ENCODE results near the gene ATP8A2.
A peak's percentile ranks its signal among the peaks of the same experiment; 100 is the strongest.

ATP8A2 gene

DNA sequence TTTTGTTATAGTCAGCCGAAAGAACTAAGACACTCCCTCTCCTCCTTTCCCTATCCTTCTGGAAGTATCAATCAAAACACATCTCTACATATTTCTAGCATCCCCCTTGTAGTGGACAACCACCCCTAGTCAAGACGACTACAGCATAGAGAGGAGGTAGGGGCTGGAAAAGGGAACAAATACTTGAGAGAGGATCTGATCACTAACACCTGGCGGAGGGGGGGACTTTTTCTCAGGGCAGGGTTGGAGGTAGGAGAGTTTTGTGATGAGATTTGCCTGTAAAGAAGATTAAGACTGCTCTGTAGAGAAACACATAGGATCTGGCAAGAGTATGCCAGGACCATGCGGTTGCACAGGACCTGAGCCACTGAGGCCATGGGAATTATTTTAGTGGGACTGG is 471.9 kb downstream of the ATP8A2 start:
- Mint-ChIP-seq H3K27me3 (peaks cover 21% of the 10 kb centered on the region), H3K4me3 (no peak overlapping the region), H3K27ac (no peak overlapping the region), H3K36me3 (no peaks in the 10 kb centered on the region), H3K9me3 (peaks cover 2% of the 10 kb centered on the region), H3K4me1 (peaks cover 35% of the 10 kb centered on the region)
- DNase-seq: no peak
- CTCF ChIA-PET: no interaction called here

GRCh38 chr13:25844559-25845434 is 473.0 kb downstream of the ATP8A2 start:
- CTCF ChIA-PET: no interaction called here
- DNase-seq: no peak
- no peak overlapping the region for H3K27ac Mint-ChIP-seq
- peaks cover 46% of the 10 kb centered on the region for H3K4me1 Mint-ChIP-seq
- H3K4me3 Mint-ChIP-seq: no peak overlapping the region
- H3K27me3 Mint-ChIP-seq: peaks cover 15% of the 10 kb centered on the region
- H3K36me3 Mint-ChIP-seq: no peaks in the 10 kb centered on the region
- peaks cover 2% of the 10 kb centered on the region for H3K9me3 Mint-ChIP-seq

GRCh38 chr13:25846222-25846984 is 474.6 kb downstream of the ATP8A2 start:
- DNase-seq: no peak
- Mint-ChIP-seq H3K9me3 (peaks cover 2% of the 10 kb centered on the region), H3K4me3 (peak overlapping the region; percentile 49), H3K27me3 (peaks cover 14% of the 10 kb centered on the region), H3K27ac (peak overlapping the region; percentile 94), H3K36me3 (no peaks in the 10 kb centered on the region), H3K4me1 (peaks cover 49% of the 10 kb centered on the region)
- CTCF ChIA-PET: interaction anchor here (1.1 to 1.3 kb wide), 2 partner anchors 20 to 216 kb away, joined by 3 read pairs; no protein-coding TSS in a partner anchor

DNA sequence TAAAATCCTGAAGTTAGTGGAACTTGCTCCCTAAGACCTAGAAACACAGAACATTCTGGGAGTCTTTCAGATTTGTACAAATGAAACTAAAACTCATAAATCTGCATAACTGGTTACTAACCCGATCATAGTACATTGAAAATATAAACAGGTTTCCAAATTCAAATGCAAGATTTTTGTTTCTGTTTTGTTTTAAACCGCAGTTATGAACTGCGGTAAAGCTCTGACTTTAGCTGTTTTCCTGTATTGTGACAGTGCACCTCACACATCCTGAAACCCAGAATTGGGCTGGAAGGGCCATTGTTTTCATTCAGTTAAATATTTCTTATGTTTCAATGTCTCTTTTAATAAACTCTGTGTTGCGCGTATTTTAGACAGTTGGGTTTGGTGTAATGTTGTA is 475.4 kb downstream of the ATP8A2 start:
- CTCF ChIA-PET: interaction anchor here (1.3 kb wide), 2 partner anchors 20 to 22 kb away, joined by 3 read pairs; no protein-coding TSS in a partner anchor
- H3K36me3 Mint-ChIP-seq: no peaks in the 10 kb centered on the region
- H3K9me3 Mint-ChIP-seq: peaks cover 2% of the 10 kb centered on the region
- peak overlapping the region; percentile 94 for H3K27ac Mint-ChIP-seq
- peaks cover 13% of the 10 kb centered on the region for H3K27me3 Mint-ChIP-seq
- H3K4me3 Mint-ChIP-seq: peak overlapping the region; percentile 49
- H3K4me1 Mint-ChIP-seq: peaks cover 49% of the 10 kb centered on the region
- DNase-seq: peak; percentile 38

DNA sequence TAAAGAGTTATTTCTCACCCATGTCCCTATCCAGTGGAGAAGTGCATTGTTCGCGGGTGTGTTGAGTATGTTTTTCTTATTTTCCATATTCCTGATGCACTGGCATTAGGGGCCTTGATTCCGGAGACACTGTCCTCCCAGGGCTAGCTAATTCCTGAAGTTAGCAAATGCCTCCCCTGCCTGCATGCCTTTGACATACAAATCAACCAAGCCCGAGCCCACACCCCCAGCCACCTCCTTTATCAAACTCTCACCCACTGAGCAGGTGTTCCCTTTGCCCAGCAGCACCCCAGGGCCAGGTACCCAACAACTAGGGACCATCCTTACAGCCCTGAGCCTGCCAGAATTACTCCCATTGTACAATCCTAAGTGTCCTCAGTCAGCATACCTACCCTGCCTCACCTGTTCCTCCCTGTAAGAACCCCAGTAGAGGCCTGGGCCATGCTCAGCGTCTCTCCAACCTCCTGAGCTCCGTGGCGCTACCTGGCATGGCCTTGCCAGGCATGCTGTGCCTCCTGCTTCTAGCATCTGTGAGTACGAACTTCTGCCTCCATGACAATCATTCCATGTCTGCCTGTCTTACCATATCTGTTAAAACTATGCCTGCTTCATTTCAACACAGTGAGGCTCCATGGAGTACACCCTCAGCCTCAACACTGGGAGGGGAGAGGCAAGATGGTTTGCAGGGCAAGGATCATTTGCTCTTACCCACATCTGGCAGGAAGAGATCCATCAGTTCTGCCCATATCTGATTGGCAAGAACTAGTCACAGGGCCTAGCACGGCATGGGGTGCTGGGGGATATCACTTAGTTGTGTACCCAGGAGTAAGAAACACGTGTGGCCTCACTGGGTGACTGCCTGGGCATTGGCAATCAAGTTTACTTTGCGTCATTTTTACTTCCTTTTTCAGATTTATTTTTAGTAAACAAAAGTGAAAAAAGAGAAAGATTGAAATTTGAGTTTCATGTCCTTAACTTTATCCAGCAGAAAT is 476.2 kb downstream of the ATP8A2 start:
- Mint-ChIP-seq H3K4me3 (no peak overlapping the region), H3K9me3 (peaks cover 2% of the 10 kb centered on the region), H3K27me3 (peaks cover 5% of the 10 kb centered on the region), H3K4me1 (peaks cover 49% of the 10 kb centered on the region), H3K27ac (peak overlapping the region; percentile 94), H3K36me3 (no peaks in the 10 kb centered on the region)
- no peak for DNase-seq
- CTCF ChIA-PET: interaction anchor here (1.3 kb wide), 1 partner anchor 21 kb away, joined by 3 read pairs; no protein-coding TSS in a partner anchor

- CTCF ChIA-PET: no interaction called here
- H3K4me1 Mint-ChIP-seq: peaks cover 46% of the 10 kb centered on the region
- H3K9me3 Mint-ChIP-seq: no peaks in the 10 kb centered on the region
- no peak overlapping the region for H3K27ac Mint-ChIP-seq
- no peaks in the 10 kb centered on the region for H3K27me3 Mint-ChIP-seq
- H3K36me3 Mint-ChIP-seq: no peaks in the 10 kb centered on the region
- H3K4me3 Mint-ChIP-seq: no peak overlapping the region
- no peak for DNase-seq
Measured at GRCh38 chr13:25848812-25849745, 477.3 kb downstream of the ATP8A2 start.

DNA sequence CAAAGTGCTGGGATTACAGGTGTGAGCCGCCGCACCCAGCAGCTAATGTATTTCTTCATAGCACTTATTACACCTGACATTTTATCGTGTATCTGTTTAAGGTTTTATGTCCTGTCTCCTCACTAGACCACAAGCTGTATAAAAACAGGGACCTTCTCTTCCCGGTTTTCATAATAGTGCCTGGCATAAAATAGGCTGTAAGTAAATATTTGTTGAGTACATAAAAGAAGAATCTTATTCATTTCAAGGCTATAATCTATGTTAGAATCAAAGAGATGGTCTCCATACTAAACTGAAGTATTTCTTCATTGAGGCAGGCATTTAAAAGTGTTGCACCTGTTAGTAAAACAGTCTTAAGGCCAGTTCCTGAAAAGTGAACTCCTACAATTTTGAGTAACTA is 486.1 kb downstream of the ATP8A2 start:
- H3K4me3 Mint-ChIP-seq: no peak overlapping the region
- H3K27ac Mint-ChIP-seq: no peak overlapping the region
- H3K9me3 Mint-ChIP-seq: no peaks in the 10 kb centered on the region
- DNase-seq: no peak
- no peaks in the 10 kb centered on the region for H3K27me3 Mint-ChIP-seq
- CTCF ChIA-PET: no interaction called here
- no peaks in the 10 kb centered on the region for H3K4me1 Mint-ChIP-seq
- no peaks in the 10 kb centered on the region for H3K36me3 Mint-ChIP-seq

DNA sequence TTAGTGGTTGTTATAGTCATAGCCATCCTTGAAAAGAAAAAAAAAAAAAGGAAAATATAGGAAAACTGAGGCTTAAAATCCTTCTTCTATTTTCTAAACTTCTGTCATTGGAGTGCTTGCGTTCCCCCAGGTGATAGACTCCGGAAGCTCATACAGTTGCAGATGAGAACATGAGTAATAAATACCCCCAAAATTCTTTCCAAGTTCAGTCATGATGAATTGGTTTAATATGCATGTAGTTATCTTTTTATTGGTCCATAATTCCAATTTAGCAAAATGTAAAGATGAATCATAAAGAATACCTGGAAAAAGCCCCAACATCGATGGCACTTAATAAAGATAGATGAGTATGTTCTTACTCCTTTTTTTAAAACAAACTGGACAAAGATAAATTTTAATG is 487.8 kb downstream of the ATP8A2 start:
- Mint-ChIP-seq H3K27ac (no peak overlapping the region), H3K36me3 (no peaks in the 10 kb centered on the region), H3K27me3 (peaks cover 9% of the 10 kb centered on the region), H3K9me3 (no peaks in the 10 kb centered on the region), H3K4me3 (no peak overlapping the region), H3K4me1 (no peaks in the 10 kb centered on the region)
- CTCF ChIA-PET: no interaction called here
- DNase-seq: no peak

- Mint-ChIP-seq H3K4me3 (no peak overlapping the region), H3K27me3 (peaks cover 12% of the 10 kb centered on the region), H3K4me1 (no peaks in the 10 kb centered on the region), H3K9me3 (no peaks in the 10 kb centered on the region), H3K36me3 (no peaks in the 10 kb centered on the region), H3K27ac (no peak overlapping the region)
- CTCF ChIA-PET: no interaction called here
- DNase-seq: no peak
Measured at GRCh38 chr13:25860265-25860664, 488.5 kb downstream of the ATP8A2 start.

DNA sequence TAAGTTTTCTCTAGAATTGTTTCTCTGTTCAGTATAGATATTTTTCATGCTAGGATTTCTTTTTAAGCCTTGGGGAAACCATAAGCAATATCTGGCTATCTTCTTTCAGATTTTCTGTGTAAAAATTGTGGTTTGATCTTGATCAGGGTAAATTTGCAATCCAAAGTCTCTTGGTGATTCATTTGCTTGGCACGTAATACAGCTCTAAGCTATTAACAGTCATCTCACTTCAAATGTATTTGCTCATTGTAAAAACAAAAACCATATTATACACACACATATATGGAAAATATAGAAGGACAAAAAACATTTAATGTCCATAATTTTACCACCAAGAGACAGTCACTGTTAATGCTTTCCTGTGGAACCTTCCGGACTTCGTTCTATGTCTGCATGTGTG is 489.1 kb downstream of the ATP8A2 start:
- no peak for DNase-seq
- CTCF ChIA-PET: no interaction called here

GRCh38 chr13:25862156-25862555 is 490.4 kb downstream of the ATP8A2 start:
- H3K4me3 Mint-ChIP-seq: no peak overlapping the region
- no peak for DNase-seq
- no peaks in the 10 kb centered on the region for H3K9me3 Mint-ChIP-seq
- H3K4me1 Mint-ChIP-seq: no peaks in the 10 kb centered on the region
- H3K27ac Mint-ChIP-seq: no peak overlapping the region
- H3K36me3 Mint-ChIP-seq: no peaks in the 10 kb centered on the region
- H3K27me3 Mint-ChIP-seq: peaks cover 12% of the 10 kb centered on the region
- CTCF ChIA-PET: no interaction called here

More for the DNA sequence above, 489.1 kb downstream of the ATP8A2 start:
- no peaks in the 10 kb centered on the region for H3K4me1 Mint-ChIP-seq
- no peak overlapping the region for H3K4me3 Mint-ChIP-seq
- H3K36me3 Mint-ChIP-seq: no peaks in the 10 kb centered on the region
- H3K27ac Mint-ChIP-seq: no peak overlapping the region
- peaks cover 12% of the 10 kb centered on the region for H3K27me3 Mint-ChIP-seq
- no peaks in the 10 kb centered on the region for H3K9me3 Mint-ChIP-seq

DNA sequence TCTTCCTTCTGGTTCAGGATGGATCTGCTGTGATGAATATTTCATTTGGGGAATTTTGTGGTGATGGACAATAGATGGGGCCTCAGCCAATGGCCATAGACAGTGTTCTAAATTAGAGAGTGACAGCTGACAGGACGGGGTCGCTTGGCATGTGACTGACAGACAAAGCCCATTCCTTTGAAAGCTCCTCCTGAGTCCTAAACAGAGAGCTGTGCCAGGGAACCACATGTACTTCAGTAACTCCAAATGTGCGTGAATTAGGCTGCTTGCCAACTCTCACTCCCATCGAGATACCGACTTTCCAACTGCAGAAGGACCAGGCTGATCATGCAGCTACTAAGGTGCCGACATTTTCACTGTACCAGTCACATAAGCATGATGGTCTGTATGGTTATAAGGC is 492.3 kb downstream of the ATP8A2 start:
- Mint-ChIP-seq H3K27ac (no peak overlapping the region), H3K36me3 (no peaks in the 10 kb centered on the region)
- CTCF ChIA-PET: no interaction called here

DNA sequence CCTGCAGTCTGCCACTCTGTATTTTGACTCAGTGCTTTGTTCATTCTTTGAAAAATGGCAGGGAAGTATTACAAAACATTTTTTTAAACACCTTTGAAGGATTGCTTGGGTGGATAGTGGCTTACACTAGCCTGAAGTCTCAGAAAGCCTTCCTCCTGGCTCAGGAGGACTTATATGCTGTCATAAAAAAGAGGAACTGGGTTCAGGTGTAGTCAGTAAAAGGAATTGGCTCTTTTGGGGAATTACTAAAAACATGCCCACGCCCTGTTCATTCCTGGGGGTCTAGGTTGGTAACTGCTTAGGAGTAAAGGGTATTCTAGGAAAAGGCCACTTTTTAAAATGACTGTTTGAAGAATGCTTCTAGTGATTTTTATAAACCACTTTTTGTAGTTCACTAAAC is 493.2 kb downstream of the ATP8A2 start:
- no peak for DNase-seq
- Mint-ChIP-seq H3K27ac (no peak overlapping the region), H3K9me3 (no peaks in the 10 kb centered on the region), H3K36me3 (no peaks in the 10 kb centered on the region), H3K4me3 (no peak overlapping the region), H3K4me1 (no peaks in the 10 kb centered on the region), H3K27me3 (peaks cover 16% of the 10 kb centered on the region)
- CTCF ChIA-PET: interaction anchor here (0.6 kb wide), 1 partner anchor 75 kb away, joined by 3 read pairs; no protein-coding TSS in a partner anchor

More for the DNA sequence above, 492.3 kb downstream of the ATP8A2 start:
- no peak for DNase-seq
- H3K4me3 Mint-ChIP-seq: no peak overlapping the region
- H3K27me3 Mint-ChIP-seq: peaks cover 16% of the 10 kb centered on the region
- H3K9me3 Mint-ChIP-seq: no peaks in the 10 kb centered on the region
- H3K4me1 Mint-ChIP-seq: no peaks in the 10 kb centered on the region

All from activated naive CD4-positive, alpha-beta T cell treated with anti-CD3 and anti-CD28 coated beads, Interleukin-2, amount 10 ng/mL, durations not matched to agents 7 days and 5 days (primary cell).